ENCODE results near the gene KCNK1.

DNA sequence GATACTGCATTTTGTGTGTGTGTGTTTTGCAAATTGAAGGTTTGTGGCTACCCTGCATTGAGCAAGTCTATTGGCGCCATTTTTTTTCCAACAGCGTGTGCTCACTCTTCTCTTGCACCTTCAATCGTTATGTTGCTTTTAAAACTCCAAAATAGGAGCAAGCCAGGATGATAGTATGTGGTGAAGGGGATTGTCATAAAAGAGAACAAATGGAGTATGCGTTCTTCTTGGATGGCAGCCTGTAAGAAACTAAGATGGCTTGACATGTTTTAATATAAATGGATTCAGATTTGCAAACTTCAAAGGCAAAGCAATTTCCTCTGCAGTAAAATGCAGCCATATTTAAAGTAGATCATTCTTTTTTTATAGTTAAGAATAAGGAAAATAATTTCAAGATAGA, 43.2 kb upstream of the KCNK1 start:
- TF ChIP-seq POLR2A (IDR thresholded peaks at IDR 0.05; ENCODE audit: low read length) (no peak), GATA1 (IDR thresholded peaks at IDR 0.05; ENCODE audit: low read depth, low read length) (no peak)
